HG03565 (cell line): ENCODE data around the gene ALG13.
A peak's percentile ranks its signal among the peaks of the same experiment; 100 is the strongest.
"Not testable (repeated sequence)": the region's sequence is repeated elsewhere in the genome, so short reads cannot be mapped to it uniquely, and the experiment has no call there.

Source experiments
- ATAC-seq: cut with Tn5 transposase; IDR thresholded peaks from one replicate; pipeline ENCODE4 v1.9.1; 2021; ENCODE audit warnings: mild to moderate bottlenecking, moderate library complexity; ENCODE audit not compliant: unreplicated experiment

Gene ALG13

DNA sequence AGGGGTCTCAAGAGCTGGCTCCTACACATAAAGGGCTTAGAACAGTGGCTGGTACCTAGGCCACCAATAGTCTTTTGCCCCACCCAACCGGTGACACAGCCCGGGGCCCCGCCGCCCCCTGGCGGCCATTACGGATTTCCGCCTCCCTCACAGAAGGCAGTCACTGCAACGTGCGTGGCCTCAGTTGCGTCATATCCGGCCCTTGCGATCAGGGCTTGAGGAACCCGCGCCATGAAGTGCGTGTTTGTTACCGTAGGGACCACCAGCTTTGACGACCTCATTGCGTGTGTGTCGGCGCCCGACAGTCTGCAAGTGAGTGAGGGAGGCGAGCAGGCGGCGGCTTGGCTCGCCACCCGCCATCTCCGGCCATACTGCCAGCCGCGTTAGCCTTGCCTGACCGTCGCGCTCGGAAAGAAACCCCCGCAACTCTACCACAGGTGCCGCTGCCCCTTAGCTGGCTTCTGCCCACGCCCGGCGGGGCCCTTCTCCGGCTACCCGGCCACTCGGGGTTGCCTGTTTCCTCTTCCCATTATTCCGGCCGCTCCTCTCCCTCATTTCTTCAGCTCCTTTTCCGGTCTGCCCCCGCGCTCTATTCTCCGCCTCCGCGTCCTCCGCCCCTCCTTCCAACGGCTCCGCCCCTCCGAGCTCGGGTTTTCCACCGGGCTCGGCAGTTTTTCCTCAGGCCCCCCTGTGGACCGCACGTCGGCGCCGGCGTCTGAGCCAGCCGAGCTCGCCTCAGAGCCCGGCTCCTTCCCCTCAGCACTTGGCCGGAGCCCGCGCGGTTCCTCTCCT lies at the start of gene ALG13:
Gene ALG13, plus strand, starts transcription at position 183 of the 792 bp plus-strand sequence. Its CDS starts 49 bp downstream, at position 232.
- ATAC-seq, result peak; percentile 98

DNA sequence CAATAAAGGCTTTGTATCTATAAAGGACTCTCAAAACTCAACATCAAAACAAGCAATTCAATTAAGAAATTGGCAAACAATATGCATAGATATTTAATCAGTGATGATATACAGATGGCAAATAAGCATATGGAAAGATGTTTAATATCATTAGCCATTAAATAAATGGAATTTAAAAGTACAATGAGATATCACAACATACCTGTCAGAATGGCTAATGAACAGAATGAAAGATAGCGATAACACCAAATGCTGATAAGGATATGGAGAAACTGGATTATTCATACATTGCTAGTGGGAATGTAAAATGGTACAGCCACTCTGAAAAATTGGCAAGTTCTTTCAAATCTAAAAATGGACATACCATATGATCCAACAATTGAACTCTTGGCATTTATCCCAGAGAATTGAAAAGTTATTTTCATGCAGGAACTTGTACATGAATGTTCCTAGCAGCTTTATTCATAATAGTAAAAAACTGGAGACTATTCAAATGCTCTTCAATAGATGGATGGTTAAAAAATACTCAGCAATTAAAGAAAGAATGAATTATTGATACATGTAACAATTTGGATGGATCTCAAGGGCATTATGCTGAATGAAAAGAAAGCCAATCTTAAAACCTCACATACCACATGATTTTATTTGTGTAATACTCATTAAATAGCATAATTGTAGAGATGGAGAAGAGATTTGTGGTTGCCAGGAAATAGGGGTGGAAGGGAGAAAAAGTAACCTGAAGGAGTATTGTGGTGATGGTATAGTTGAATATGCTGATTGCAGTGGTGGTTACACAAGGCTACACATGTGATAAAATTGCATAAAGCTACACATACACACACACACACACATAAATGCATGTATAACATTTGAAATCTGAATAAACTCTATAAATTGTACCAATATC lies 45.9 kb upstream of the ALG13 start:
- ATAC-seq, result no peak

DNA sequence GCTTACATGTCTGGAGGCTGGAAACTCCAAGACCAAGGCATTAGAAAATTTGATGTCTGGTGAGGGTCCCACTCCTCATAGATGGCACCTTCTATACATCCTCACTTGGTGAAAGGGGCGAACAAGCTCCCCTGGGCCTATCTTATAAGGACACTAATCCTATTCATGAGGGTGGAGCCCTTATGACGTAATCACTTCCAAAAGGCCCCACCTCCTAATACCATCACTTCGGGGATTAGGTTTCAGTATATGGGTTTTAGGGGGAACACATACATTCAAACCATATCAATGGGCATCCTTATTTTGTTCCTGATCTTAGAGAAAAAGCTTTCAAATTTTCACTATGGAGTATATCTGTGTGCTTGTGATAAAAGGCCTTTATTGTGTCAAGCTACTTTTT lies 39.0 kb upstream of the ALG13 start:
- ATAC-seq, result no peak

DNA sequence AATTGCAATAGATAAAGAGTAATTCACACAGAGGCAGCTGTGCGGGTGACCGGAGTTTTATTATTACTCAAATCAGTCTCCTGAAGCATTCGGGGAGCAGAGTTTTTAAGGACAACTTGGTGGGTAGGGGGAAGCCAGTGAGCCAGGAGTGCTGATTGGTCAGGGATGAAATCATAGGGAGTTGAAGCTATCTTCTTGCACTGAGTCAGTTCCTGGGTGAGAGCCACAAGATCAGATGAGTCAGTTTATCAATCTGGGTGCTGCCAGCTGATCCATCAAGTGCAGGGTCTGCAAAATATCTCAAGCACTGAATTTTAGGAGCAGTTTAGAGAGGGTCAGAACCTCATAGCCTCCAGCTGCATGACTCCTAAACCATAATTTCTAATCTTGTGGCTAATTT lies 35.8 kb upstream of the ALG13 start:
- not testable (repeated sequence) for ATAC-seq

DNA sequence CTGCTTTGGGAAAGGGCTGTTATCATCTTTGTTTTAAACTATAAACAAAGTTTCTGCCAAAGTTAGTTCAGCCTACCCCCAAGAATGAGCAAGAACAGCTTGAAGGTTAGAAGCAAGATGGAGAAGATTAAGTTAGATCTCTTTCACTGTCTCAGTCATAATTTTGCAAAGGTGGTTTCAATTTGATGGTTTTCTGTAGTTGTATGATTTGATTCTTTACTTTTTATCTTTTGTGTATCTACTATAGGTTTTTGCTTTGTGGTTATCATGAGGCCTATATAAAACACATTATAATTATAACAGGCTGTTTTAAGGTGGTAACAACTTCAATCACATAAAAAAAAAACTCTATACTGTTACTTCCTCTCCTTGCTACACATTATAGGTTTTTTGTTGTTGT lies 35.4 kb upstream of the ALG13 start:
- no peak for ATAC-seq

DNA sequence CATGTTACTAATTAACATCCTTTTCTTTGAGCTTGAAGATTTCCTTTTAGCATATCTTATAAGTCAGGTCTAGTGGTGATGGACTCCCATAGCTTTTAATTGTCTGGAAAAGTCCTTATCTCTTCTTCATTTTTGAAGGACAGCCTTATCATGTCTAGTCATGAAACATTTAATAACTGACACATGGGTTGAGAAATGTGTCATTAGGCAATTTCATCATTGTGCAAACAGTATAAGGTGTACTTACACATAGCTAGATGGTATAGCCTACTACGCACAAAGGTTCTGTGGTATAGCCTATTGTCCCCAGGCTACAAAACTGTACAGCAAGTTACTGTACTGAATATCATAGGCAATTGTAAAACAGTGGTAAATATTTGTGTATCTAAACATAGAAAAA lies 34.5 kb upstream of the ALG13 start:
- ATAC-seq, result no peak

DNA sequence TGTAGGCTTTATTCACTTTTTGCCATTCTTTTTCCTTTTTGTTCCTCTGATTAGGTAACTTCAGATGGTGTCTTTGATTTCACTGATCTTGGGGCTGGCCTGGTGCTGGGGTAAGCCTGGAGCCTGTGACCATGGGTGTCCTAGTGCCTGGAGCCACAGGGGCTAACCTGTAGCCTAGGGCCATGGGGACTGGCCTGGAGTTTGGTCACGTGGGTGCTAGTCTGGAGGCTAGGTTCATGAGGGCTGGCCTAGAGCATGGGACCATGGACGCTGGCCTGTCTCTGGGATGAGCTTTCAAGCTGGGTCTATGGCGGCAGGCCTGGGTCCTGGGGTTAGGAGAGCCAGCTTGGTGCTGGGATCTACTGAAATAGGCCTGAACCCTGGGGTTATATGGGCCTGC lies 32.2 kb upstream of the ALG13 start:
- no peak for ATAC-seq

DNA sequence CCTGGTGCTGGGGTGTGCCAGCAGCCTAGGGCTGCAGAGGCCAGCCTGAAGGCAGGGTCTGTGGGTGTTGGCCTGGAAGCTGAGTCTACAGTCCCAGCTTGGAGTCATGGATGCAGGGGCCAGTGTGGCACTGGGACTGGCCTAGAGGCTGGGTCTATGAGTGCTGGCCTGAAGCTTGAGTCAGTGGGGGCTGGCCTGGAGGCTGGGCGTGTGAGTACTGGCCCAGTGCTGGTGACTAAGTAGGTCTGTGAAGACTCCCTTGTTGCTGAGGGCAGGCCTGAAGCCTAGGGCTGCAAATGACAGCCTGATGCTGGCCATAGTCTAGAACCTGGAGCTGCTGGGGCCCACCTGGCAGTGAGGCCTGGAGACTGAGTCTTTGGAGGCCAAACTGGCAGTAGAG lies 31.3 kb upstream of the ALG13 start:
- ATAC-seq, result no peak

DNA sequence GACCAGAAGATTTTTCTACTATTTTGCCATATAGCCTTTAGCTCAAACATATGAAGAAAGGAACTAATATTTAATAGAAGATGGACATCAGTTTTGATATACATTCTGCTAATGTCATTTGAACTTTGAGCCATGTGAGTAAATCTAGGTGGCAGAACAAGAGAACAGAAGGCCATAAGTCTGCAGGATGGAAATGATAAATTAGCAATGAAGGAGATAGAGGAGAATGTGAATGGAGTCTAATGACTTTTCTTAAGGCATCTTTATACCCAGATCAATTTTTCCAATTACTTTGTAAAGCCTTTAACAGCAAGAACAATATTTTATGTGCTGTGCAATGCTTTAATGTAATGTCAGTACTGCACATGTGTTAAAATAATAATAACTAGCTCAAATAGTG lies 30.1 kb upstream of the ALG13 start:
- no peak for ATAC-seq

DNA sequence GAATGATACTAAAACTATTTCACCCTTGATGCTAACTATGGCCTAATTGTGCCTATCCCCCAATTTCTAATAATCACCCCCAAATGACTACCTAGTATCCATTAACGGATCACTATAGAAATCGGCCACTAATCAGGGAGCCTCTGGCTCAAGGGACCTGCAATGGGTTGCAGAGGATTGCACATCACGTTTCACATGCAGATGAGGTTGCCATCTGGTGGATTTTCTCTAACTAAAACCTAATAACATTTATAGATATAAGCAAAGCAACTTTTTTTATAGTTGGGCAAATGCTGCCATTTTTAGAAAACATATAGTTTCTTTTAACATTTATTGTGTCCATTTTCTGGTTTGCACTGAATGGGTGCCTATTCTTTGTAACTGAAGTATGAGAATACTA lies 28.3 kb upstream of the ALG13 start:
- ATAC-seq, result no peak

DNA sequence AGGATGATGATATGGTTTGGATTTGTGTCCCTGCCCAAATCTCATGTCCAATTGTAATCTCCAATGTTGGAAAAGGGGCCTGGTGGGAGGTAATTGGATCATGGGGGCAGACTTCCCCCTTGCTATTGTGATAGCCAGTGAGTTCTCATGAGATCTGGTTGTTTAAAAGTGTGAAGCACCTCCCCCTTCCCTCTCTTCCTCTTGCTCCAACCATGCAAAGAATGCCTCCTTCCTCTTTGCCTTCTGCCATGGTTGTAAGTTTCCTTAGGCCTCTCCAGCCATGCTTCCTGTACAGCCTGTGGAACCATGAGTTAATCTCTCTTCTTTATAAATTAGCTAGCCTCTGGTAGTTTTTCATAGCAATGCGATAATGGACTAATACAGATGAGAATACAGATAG lies 19.7 kb upstream of the ALG13 start:
- no peak for ATAC-seq

DNA sequence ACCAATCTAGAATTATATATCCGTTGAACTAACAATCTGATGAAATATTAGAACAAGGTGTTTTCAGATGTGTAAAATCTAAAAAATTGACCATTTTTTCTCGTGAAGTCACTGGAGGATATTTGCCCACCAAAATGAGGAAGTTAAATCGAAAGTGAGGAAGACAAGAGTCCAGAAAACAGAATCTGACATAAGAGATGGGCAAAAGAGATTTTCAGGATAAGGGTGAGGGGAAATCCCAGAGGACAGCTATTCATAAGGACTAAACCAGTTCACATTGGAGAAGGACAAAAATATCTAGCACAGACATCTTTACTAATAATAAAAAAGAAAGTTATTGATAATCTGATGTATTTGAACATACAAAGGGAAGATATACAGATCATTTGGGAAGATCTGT lies 18.7 kb upstream of the ALG13 start:
- no peak for ATAC-seq

DNA sequence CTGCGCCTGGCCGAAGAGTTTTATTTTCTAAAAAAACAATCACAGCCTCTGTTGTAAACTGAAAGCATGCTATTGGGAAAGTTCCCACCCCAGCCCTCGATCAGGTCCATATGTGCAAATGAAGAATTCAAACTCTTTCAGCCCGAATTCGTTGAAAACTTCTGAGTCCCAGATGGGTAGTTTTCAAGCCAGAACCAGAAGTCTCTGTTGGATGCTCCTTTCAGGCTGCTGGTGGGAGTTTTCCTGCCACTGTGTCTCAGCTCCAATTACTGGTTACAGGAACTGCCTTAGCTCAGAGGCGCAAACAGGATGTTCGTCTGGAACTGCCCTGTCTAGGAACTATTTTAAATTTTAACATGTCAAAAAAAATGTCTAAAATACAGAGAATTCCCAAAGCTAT lies 9.3 kb upstream of the ALG13 start:
- ATAC-seq, result no peak

DNA sequence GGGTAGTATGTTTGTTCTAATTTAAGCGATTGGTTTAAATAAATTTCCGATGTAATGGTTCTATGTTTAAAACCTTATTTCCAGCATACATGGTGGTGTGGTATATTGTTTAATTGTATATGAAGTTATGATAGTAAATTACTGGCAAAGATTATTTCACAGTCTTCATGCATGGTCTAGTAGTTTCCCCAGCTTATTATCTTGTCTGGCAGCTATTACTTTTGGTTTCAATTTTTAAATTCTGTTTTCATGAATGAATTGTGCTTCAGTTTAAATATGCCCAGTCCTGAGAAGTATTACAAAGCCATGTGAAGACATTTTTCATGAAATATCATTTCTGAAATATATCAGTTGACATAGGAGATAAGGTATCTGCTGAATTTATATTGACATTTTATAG lies 6.3 kb downstream of the ALG13 start:
- no peak for ATAC-seq

DNA sequence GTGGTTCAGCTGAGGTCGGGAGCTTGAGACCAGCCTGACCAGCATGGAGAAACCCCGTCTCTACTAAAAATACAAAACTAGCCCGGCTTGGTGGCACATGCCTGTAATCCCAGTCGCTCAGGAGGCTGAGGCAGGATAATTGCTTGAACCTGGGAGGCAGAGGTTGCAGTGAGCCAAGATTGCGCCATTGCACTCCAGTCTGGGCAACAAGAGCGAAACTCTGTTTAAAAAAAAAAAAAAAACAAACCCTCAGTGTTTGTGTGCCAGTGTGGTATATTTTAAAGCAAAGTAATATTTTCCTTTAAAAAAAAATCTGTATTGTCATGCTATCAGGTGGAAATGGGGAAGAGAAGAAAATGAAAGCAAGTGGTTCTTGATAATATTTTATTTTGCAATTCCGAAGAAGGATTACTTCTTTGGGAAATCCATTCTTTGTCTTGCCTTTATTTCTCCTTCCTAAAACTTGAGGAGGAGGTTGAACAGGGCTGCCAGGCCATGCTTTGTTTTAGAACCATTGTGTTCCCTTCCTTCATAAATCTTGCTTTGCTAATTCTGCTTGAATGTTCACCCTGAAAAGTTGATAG lies 14.4 kb downstream of the ALG13 start:
- ATAC-seq, result no peak

DNA sequence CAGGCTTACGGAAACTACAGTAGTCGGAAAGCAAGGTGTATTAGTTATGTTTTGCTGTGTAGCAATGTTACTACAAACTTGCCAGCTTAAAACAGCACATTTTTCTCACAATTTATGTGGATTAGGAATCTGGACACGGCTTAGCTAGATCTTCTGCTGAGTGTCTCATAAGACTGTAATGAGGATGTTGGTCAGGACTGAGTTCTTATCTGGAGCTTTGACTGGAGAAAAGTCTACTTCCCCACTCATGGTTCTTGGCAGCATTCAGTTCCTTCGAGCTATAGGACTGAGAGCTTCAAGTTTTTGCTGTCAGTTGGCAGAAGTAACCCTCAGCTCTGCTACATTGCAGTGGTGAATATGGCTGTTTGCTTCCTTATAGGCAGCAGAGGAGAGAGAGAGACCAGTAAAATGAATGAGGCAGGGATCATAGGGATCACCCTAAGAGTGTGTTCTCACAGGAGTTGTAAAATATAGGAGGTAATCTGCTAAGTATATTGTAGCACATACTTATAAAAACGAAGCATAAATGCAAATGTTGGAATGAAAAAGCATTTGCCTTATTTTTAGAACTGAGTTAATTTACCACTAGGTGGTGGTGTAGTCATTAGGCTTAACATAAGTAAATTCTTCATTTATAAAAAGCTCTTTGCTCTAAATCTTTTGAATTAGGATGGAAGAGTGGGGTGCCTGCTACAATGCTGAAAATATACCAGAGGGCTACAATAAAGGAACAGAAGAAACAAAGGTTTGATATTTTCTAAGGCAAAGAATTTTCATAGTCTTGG lies 38.6 kb downstream of the ALG13 start:
- ATAC-seq, result no peak

DNA sequence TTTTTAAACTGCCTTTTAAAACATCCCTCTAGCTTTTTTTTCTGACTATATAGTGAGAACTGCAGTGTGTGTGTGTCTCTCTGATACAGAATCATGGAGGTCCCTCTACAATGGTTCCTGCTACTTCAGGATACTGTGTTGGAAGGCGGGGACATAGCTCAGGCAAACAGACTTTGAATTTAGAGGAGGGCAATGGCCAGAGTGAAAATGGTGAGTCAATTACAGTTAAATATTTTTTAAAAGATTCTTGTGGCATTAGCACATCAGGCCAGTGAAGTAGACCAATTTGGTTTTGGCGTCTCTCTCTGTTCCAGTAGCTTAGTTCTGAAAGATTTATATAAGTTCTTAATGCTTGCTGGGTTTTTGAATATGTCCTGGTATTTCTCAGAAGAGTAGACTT lies 47.1 kb downstream of the ALG13 start:
- no peak for ATAC-seq

DNA sequence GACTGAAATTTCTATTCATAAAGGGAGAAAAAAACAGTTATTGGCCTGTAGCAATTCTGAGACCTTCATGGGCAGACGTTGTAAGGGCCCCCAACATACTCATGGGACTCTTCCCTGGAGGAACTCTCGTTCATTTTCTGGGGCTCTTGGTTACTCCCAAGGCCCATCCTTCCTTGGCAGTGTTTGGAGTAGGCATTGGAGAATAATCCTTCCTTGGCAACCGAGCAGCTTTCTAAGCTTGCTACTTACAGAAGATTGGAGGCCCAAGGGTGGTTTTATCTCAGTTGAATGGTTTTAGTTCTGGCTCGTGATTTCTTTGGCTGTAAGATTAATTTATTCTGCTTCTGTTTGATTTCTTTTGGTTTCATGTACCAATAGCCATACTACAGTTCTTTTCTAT lies 50.4 kb downstream of the ALG13 start:
- no peak for ATAC-seq

DNA sequence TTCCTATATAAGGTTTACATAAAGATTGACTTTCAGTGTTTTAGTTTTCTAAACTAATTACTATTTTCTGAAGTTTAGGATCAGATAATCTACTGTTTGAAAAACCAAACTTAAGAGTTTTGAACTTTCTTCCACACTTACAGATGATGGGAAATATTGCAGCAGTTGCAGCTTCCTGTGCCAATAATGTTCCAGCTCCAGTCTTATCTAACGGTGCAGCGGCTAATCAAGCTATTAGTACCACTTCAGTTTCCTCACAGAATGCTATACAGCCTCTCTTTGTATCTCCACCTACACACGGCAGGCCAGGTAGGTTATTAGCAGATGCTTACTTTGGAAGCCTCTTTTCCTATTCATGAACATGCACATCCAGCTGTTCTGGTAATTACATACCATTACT lies 55.6 kb downstream of the ALG13 start:
- ATAC-seq, result no peak

DNA sequence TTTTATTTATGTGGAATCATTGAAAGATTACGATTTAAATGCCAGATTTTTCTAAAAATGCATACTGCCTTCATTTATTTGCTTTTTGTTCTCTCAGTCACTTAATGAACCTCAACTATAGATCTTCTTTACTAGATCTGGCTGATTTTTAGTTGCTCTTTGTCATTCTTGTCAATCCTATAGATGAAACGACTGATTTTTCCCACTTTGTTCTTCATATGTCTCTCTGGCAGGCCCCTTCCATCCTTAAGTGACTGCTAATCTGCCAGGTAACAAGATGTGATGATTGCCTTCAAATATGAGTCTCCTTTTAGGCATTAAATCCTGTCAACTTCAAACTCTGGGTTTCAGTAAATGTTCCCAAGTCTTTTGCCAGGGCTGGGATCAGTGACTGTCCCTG lies 61.0 kb downstream of the ALG13 start:
- ATAC-seq, result no peak

DNA sequence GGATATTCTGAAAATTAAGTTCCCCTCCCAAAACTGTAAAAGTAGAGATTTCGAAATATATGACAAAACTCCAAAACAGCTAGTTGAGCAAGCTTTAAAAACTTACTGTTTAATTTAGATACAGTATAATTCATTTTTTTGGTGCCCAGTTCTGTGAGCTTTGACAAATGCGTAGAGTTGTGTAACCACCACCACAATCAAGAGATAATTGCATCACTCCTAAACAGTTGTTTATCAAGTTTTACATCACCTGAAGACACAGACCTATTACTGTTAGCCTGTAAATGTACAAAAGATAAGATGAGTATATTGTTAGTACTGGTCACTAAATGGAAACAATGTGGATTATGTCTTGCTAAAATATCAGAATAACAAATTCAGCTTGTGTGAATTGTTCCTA lies 62.3 kb downstream of the ALG13 start:
- no peak for ATAC-seq
